ENCODE data around the gene NR1I2. TPM values are rescaled to one million over a fixed set of nuclear protein-coding genes. Genes with fewer than 3 reads are reported as not detected.
A peak's percentile ranks its signal among the peaks of the same experiment; 100 is the strongest.

NR1I2 gene
- total and polyA plus RNA-seq, 2 experiments from 2014 or later: 0.06 TPM; not detected in 1

DNA sequence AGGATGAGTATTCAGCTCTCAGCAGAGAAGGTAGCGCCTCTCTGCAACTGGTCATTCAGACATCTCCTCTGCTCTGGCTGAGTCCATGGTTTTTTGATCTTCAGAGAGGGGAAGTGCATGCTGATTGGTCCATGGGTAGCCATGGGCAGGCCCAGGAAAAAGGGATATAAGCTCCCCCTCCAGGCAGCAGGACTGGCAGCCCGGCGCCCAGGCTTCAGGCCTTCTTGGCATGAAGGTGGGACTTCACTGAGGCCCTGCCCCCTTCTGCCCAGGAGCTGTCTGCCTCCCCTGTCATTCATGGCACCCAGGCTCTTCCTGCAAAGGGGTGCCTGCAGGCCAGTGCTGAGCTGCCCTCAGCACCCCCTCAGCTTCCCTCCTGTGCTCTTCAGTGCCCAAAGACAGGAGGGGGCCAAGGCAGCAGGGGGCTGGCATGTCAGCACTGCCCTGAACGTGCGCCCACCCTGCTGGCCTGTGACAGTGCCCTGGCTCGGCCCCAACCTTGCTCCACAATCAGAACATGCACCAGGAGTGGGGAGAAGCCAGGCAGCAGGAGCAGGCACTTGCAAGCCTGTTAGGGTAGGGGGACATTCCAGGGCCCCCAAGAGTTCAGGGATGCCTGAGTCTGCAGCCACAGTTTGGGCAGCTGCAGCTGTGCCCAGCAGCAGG lies 13.8 kb upstream of the NR1I2 start:
- no peaks in the 10 kb centered on the region for H3K4me1 ChIP-seq (ENCODE audit: insufficient read depth)
- TF ChIP-seq EZH2 (IDR thresholded peaks at IDR 0.05; ENCODE audit: insufficient read depth, poor library complexity, severe bottlenecking) (no peak), EZH2phosphoT487 (IDR thresholded peaks at IDR 0.05; ENCODE audit: insufficient read depth, low read depth) (no peak)
- H3K9me2 ChIP-seq (ENCODE audit: insufficient read depth): no peaks in the 10 kb centered on the region
- no peaks in the 10 kb centered on the region for H4K20me1 ChIP-seq (ENCODE audit: insufficient read depth)
- H3K4me2 ChIP-seq (ENCODE audit: unreplicated experiment): no peak overlapping the region
- in situ Hi-C loops (cut with MboI): no loop called here
- no peak overlapping the region for H2AFZ ChIP-seq
- no peak for DNase-seq
- 67 to 72% methylated on average over 6 of the region's 6 CpGs for WGBS, 2 experiments (ENCODE audit: low coverage in 1 of 2, low lambda C conversion rate in 2 of 2, missing lambda C conversion rate in 2 of 2)
- H3K9ac ChIP-seq: no peak overlapping the region
- no peaks in the 10 kb centered on the region for H3K36me3 ChIP-seq (ENCODE audit: low read depth)
- H3K9me3 ChIP-seq (ENCODE audit: low read depth): no peaks in the 10 kb centered on the region
- H3K27ac ChIP-seq: no peak overlapping the region
- no peak overlapping the region for H3K4me3 ChIP-seq
- no peaks in the 10 kb centered on the region for H3F3A ChIP-seq (ENCODE audit: insufficient read depth)
- no peaks in the 10 kb centered on the region for H3K79me2 ChIP-seq (ENCODE audit: insufficient read depth)
- peaks cover 23% of the 10 kb centered on the region; the same call in 1 of the 2 replicates for H3K27me3 ChIP-seq (replicated peaks; ENCODE audit: insufficient read depth)

DNA sequence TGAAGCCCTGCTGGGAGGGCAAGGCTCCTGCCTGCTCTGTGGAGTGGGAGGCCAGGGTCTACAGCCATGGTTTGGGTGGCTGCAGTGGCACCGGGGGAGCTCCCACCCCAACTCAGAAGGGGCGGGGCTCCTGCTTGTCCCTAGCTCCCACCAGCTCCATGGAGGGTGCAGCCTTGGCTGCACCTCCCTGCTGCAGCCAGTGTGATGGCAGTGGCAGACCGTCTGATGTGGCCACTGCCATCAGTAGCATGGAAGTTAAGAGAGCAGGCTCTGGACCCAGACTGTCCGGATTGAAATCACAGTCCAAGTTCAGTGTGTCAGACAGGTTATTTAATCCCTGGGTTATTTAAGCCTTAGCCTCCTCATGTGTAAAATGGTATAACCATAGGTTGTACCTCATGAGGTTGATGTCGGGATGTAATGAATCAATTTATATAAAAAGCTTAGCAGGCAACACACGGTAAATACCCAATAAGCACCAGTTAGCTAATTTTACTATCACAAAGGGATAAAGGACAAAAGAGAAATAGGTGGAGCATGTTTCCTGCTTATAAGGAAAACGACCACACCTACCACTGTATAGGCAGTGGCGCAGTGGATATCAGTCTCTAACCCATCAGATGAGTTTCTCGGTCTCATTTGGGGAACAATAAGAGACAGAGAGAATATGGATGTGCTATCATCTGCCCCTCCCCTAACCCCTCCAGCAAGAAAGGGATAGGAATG lies 13.1 kb upstream of the NR1I2 start:
- Histone ChIP-seq H3K9me2 (ENCODE audit: insufficient read depth) (no peaks in the 10 kb centered on the region), H3K27ac (no peak overlapping the region), H4K20me1 (ENCODE audit: insufficient read depth) (no peaks in the 10 kb centered on the region), H3K9ac (no peak overlapping the region), H3K4me3 (no peak overlapping the region), H3K4me2 (ENCODE audit: unreplicated experiment) (no peak overlapping the region), H3K9me3 (ENCODE audit: low read depth) (no peaks in the 10 kb centered on the region), H3K79me2 (ENCODE audit: insufficient read depth) (no peaks in the 10 kb centered on the region), H2AFZ (no peak overlapping the region), H3K36me3 (ENCODE audit: low read depth) (no peaks in the 10 kb centered on the region), H3K4me1 (ENCODE audit: insufficient read depth) (no peaks in the 10 kb centered on the region), H3K27me3 (replicated peaks; ENCODE audit: insufficient read depth) (peaks cover 23% of the 10 kb centered on the region; the same call in 1 of the 2 replicates), H3F3A (ENCODE audit: insufficient read depth) (no peaks in the 10 kb centered on the region)
- DNase-seq: no peak
- TF ChIP-seq EZH2 (IDR thresholded peaks at IDR 0.05; ENCODE audit: insufficient read depth, poor library complexity, severe bottlenecking) (no peak), EZH2phosphoT487 (IDR thresholded peaks at IDR 0.05; ENCODE audit: insufficient read depth, low read depth) (no peak)
- in situ Hi-C loops (cut with MboI): no loop called here
- WGBS, 2 experiments (ENCODE audit: low coverage in 1 of 2, low lambda C conversion rate in 2 of 2, missing lambda C conversion rate in 2 of 2): 55 to 62% methylated on average over 8 to 9 of the region's 9 CpGs

DNA sequence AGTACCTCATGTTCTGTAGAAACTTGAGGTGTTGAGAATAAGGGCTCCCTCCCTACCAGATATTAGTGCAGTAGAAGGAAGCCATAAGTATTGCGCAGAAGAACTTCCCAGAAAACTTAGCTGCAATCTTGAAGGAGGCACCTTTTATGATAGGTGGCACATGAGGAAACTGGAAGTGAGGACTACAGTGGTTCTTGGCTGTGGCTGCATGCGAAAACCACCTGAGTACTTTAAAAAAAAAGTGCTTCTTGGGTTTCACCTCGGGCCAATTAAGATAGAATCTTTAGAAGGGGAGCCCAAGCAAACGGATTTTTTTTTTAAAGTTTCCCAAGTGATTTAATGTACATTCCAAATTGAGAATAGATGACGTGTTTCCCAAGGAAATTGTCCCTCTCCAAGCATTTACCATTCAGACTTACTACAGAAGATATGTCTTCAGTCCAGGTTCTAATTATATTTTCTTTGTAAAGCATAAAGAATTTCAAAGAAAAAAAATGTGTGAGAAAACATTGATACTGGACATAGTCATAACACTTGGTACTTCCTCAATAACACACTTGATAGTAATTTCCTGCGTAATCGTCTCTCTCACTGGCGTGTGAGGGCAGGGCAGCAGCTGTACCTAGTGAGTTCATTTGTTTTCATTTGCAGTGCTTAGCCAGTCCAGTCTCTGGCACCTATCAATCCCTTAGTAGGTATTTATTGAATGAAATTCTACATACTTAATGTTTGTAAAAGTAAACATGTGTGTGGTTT lies 12.3 kb upstream of the NR1I2 start:
- DNase-seq: peak; percentile 22
- Histone ChIP-seq H3K27me3 (replicated peaks; ENCODE audit: insufficient read depth) (peaks cover 27% of the 10 kb centered on the region; the same call in 1 of the 2 replicates), H3K4me2 (ENCODE audit: unreplicated experiment) (no peak overlapping the region), H3K4me1 (ENCODE audit: insufficient read depth) (no peaks in the 10 kb centered on the region), H3K9me3 (ENCODE audit: low read depth) (no peaks in the 10 kb centered on the region), H3K79me2 (ENCODE audit: insufficient read depth) (no peaks in the 10 kb centered on the region), H3K27ac (no peak overlapping the region), H4K20me1 (ENCODE audit: insufficient read depth) (no peaks in the 10 kb centered on the region), H3F3A (ENCODE audit: insufficient read depth) (no peaks in the 10 kb centered on the region), H3K9me2 (ENCODE audit: insufficient read depth) (no peaks in the 10 kb centered on the region), H3K36me3 (ENCODE audit: low read depth) (no peaks in the 10 kb centered on the region), H3K4me3 (no peak overlapping the region), H2AFZ (no peak overlapping the region), H3K9ac (no peak overlapping the region)
- in situ Hi-C loops (cut with MboI): no loop called here
- WGBS, 2 experiments (ENCODE audit: low coverage in 1 of 2, low lambda C conversion rate in 2 of 2, missing lambda C conversion rate in 2 of 2): 52 to 58% methylated on average over 8 of the region's 8 CpGs
- no peak for TF ChIP-seq EZH2 (IDR thresholded peaks at IDR 0.05; ENCODE audit: insufficient read depth, poor library complexity, severe bottlenecking)
- no peak for TF ChIP-seq EZH2phosphoT487 (IDR thresholded peaks at IDR 0.05; ENCODE audit: insufficient read depth, low read depth)

DNA sequence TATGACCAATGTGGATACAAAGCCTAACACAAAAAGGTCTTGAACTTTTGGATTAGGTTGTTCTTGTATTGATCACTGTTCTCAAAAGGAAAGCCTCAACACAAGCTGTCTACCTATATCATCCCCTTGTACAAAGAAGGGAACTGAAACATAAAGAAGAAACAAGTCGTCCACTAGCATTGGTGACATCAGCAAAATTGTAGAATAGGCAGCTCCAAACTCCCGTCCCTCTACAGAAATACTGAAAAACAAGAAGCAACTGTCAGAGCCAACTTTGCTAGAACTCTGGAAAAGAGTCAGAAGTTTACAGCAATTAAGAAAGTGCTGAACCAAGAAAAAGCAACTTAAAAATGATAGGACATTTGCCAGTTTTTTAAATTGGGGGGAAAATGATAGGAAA lies 7.5 kb upstream of the NR1I2 start:
- no peak for TF ChIP-seq EZH2phosphoT487 (IDR thresholded peaks at IDR 0.05; ENCODE audit: insufficient read depth, low read depth)
- no peak for TF ChIP-seq EZH2 (IDR thresholded peaks at IDR 0.05; ENCODE audit: insufficient read depth, poor library complexity, severe bottlenecking)
- Histone ChIP-seq H3K4me1 (ENCODE audit: insufficient read depth) (no peaks in the 10 kb centered on the region), H3K9ac (no peak overlapping the region), H3K9me3 (ENCODE audit: low read depth) (no peaks in the 10 kb centered on the region), H3K9me2 (ENCODE audit: insufficient read depth) (no peaks in the 10 kb centered on the region), H3K79me2 (ENCODE audit: insufficient read depth) (no peaks in the 10 kb centered on the region), H3K27me3 (replicated peaks; ENCODE audit: insufficient read depth) (peaks cover 22% of the 10 kb centered on the region; the same call in 1 of the 2 replicates), H3K4me2 (ENCODE audit: unreplicated experiment) (no peak overlapping the region), H3F3A (ENCODE audit: insufficient read depth) (no peaks in the 10 kb centered on the region), H2AFZ (no peak overlapping the region), H3K36me3 (ENCODE audit: low read depth) (no peaks in the 10 kb centered on the region), H3K4me3 (no peak overlapping the region), H4K20me1 (ENCODE audit: insufficient read depth) (no peaks in the 10 kb centered on the region), H3K27ac (no peak overlapping the region)
- WGBS, 2 experiments (ENCODE audit: low coverage in 1 of 2, low lambda C conversion rate in 2 of 2, missing lambda C conversion rate in 2 of 2): 10 to 25% methylated on average over 2 of the region's 2 CpGs
- DNase-seq: no peak
- in situ Hi-C loops (cut with MboI): no loop called here

All from GM23248 (cell line).